NCI-H1105 (cell line): ENCODE measurements around the gene PGAM2.

ENCODE experiments used
- DNase-seq: peaks from one replicate; lab custom pipeline; 2025; lab: John Stamatoyannopoulos, UW

Gene PGAM2

GRCh38 chr7:44064791-44065430 is 456 bp downstream of the PGAM2 start:
- DNase-seq = no peak

GRCh38 chr7:44063894-44064651 is 1.3 kb downstream of the PGAM2 start:
- no peak for DNase-seq

GRCh38 chr7:44063547-44063893 is 1.8 kb downstream of the PGAM2 start:
- no peak for DNase-seq

GRCh38 chr7:44062903-44063295 is 2.5 kb downstream of the PGAM2 start:
- no peak for DNase-seq

- DNase-seq = no peak
These were observed 3.0 kb downstream of the PGAM2 start for GRCh38 chr7:44062180-44062902.

- DNase-seq = no peak
These were observed 3.7 kb downstream of the PGAM2 start for GRCh38 chr7:44061645-44062179.

GRCh38 chr7:44060948-44061644 is 4.3 kb downstream of the PGAM2 start:
- no peak for DNase-seq

GRCh38 chr7:44060091-44060947 is 5.0 kb downstream of the PGAM2 start:
- no peak for DNase-seq

GRCh38 chr7:44059219-44060090 is 5.9 kb downstream of the PGAM2 start:
- DNase-seq = no peak

- no peak for DNase-seq
These were observed 6.6 kb downstream of the PGAM2 start for GRCh38 chr7:44058759-44059218.

GRCh38 chr7:44057849-44058758 is 7.3 kb downstream of the PGAM2 start:
- DNase-seq = no peak

GRCh38 chr7:44057181-44057848 is 8.1 kb downstream of the PGAM2 start:
- no peak for DNase-seq

GRCh38 chr7:44056681-44057080 is 8.7 kb downstream of the PGAM2 start:
- no peak for DNase-seq

- DNase-seq = no peak
These were observed 12.5 kb downstream of the PGAM2 start for GRCh38 chr7:44052771-44053365.

- no peak for DNase-seq
These were observed 13.7 kb downstream of the PGAM2 start for GRCh38 chr7:44051611-44052220.

GRCh38 chr7:44050915-44051560 is 14.3 kb downstream of the PGAM2 start:
- no peak for DNase-seq
